ENCODE results near the gene IDE.

- TF ChIP-seq POLR2A (IDR thresholded peaks at IDR 0.05; ENCODE audit: low read depth, low read length) (no peak), POLR2AphosphoS5 (IDR thresholded peaks at IDR 0.05; ENCODE audit: low read depth, low read length) (no peak)
Observed at GRCh38 chr10:92508866-92509265, 65.0 kb downstream of the IDE start.

Data from GM12892 (cell line).